Peyer's patch (tissue), 4 donors: ENCODE measurements around the gene STX18.

Experiments
- POLR2A ChIP-seq, 2 donors: fragments of 450-650 bp; IDR thresholded peaks; one replicate each; pipeline ENCODE4 v1.5.1; 2017; ENCODE audit warnings: antibody characterized with exemption in 2 of 2, mild to moderate bottlenecking in 2 of 2, moderate library complexity in 2 of 2
- TF ChIP-seq, protein P1 (sequence below), 6 experiments: fragments of 450-650 bp in 4 of 6; fragments of 200-600 bp in 2 of 6; sonication (generic) in 1 of 6; IDR thresholded peaks; one replicate each; pipeline ENCODE4 v1.5.1; 2017 to 2019; ENCODE audit warnings: antibody characterized with exemption in 6 of 6, mild to moderate bottlenecking in 3 of 6, moderate library complexity in 1 of 6

GRCh38 chr4:4390046-4390445, 151.8 kb downstream of the STX18 start:
- TF ChIP-seq, protein P1, sequence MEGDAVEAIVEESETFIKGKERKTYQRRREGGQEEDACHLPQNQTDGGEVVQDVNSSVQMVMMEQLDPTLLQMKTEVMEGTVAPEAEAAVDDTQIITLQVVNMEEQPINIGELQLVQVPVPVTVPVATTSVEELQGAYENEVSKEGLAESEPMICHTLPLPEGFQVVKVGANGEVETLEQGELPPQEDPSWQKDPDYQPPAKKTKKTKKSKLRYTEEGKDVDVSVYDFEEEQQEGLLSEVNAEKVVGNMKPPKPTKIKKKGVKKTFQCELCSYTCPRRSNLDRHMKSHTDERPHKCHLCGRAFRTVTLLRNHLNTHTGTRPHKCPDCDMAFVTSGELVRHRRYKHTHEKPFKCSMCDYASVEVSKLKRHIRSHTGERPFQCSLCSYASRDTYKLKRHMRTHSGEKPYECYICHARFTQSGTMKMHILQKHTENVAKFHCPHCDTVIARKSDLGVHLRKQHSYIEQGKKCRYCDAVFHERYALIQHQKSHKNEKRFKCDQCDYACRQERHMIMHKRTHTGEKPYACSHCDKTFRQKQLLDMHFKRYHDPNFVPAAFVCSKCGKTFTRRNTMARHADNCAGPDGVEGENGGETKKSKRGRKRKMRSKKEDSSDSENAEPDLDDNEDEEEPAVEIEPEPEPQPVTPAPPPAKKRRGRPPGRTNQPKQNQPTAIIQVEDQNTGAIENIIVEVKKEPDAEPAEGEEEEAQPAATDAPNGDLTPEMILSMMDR (IDR thresholded peaks at IDR 0.05), result no peak
- no peak for TF ChIP-seq POLR2A (IDR thresholded peaks at IDR 0.05)
